Mononuclear cell (primary cell): ENCODE results near the gene EGFL6. TPM values are rescaled to one million over a fixed set of nuclear protein-coding genes. Genes with fewer than 3 reads are reported as not detected.
"Not testable (repeated sequence)": the region's sequence is repeated elsewhere in the genome, so short reads cannot be mapped to it uniquely, and the experiment has no call there.

ENCODE experiments used
- H3K27me3 ChIP-seq: 2 replicates; pipeline ENCODE4 v1.6.0; 2011; ENCODE audit warnings: low read length, control low read depth; ENCODE audit not compliant: insufficient read depth
- H3K4me1 ChIP-seq: 2 replicates; pipeline ENCODE4 v1.5.1; 2011; ENCODE audit warnings: mild to moderate bottlenecking, low read length, control low read depth; ENCODE audit not compliant: insufficient read depth
- H3K4me3 ChIP-seq: 2 replicates; pipeline ENCODE4 v1.5.1; 2011; ENCODE audit warnings: mild to moderate bottlenecking, low read length, moderate library complexity
- H3K9me3 ChIP-seq: 2 replicates; pipeline ENCODE4 v1.5.1; 2011; ENCODE audit warnings: low read depth, mild to moderate bottlenecking, control low read depth, low read length
- total RNA-seq: library from RNA; depleted of rRNA; stranded (reverse); fragments of >200 nt; gene quantifications from one replicate; pipeline ENCODE4 v1.2.3, GENCODE V29; 2012

The EGFL6 gene
- total RNA-seq, 1 donor, result not detected

DNA sequence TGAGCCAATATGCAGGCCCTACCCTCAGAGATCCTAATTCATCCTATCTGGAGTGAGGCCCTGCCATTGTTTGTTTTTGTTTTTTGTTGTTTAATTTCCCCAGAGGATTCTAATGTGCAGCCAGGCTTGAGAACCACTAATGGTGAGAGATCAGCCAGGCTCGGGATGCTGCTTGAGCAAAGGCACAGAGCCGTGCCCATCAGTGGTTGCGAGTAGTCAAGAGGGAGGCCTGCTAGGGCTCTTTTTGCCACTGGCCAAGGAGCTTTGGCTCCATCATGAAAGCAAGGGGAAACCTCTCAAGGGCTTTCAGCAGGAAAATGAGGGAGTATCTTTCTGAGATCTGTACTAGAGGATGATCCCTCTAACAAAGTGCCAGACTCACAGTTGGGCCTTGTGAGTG, 86.3 kb downstream of the EGFL6 start:
- Histone ChIP-seq H3K27me3 (no peaks in the 10 kb centered on the region), H3K4me1 (peaks cover 14% of the 10 kb centered on the region), H3K9me3 (no peaks in the 10 kb centered on the region), H3K4me3 (no peak overlapping the region)

DNA sequence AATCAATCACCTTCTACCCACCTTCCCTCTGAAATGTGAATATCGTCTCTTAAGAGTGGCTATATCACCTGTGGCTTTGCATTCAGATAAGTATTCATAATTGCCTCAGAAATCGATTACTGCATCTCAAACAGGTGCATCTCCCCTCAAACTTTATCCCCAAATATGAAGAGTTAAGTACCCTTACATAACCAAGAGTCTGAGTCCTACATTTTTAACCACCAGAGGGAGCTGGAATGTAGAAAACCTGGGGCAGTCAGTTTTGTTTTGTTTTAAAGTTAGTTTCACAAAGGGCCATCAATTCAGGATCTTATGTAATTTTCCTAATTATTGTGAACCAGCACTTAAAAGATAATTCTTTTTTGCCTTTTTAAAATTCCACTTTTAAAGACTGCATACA, 89.2 kb downstream of the EGFL6 start:
- peaks cover 21% of the 10 kb centered on the region for H3K4me1 ChIP-seq
- no peaks in the 10 kb centered on the region for H3K27me3 ChIP-seq
- no peak overlapping the region for H3K4me3 ChIP-seq
- H3K9me3 ChIP-seq, result no peaks in the 10 kb centered on the region

DNA sequence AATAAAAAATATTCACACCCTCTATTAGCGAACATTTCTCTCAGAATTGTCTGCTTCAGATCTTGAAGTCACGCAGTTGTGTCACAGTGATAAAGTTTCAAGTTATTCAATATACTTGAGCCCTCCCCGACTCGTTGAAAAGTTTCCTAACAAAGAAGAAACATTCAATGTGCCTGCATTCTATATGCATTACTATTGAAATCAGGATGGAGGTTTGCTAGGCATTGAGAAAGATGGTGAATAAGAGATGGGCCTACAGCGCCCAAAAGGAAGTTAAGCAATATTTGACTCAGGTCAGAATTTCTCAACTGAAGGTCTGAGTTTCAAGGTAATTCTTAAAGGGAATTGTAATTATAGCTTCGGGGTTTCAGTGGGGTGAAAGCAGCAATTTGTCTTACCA, 89.7 kb downstream of the EGFL6 start:
- Histone ChIP-seq H3K9me3 (no peaks in the 10 kb centered on the region), H3K4me1 (peaks cover 26% of the 10 kb centered on the region), H3K27me3 (no peaks in the 10 kb centered on the region), H3K4me3 (no peak overlapping the region)

DNA sequence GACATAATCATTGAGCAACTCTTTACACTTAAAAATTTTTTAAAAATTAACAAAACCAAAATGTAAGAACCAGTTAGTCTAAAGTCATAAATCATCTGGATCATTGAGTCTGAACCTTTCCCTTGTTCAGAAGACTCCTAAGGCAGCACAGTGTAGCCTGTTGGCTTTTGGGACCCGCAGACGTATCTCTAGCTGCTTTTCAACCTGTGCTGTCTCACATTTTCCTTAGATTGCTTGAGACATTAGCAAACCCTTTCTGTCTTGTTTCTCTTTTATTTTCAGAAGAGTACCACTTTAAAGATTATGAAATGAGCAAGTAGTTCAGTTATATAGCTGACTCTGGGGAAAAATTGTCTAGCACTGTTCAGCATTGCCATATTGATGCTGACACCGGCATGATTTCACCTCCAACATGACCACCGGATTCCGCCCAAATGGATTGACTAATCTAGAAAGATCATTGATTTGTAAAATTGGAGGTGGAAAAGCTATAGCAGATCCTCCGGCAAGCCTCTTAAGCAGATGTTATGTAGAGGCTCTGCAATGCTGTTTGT, 92.4 kb downstream of the EGFL6 start:
- no peak overlapping the region for H3K4me3 ChIP-seq

DNA sequence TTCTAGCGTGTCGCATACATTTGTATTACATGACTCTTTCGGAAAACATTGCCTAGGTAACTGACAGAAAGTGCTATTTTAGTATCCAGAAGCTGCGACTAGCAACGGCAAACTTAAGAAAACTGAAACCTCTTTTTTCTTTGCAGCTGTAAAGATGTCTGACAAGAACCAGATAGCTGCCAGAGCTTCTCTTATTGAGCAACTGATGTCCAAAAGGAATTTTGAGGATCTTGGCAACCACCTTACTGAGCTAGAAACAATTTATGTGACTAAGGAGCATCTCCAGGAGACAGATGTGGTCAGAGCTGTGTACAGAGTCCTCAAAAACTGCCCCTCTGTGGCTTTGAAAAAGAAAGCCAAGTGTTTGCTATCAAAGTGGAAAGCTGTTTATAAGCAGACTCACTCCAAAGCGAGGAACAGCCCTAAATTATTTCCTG, 93.0 kb downstream of the EGFL6 start:
- Histone ChIP-seq H3K4me1 (peaks cover 44% of the 10 kb centered on the region), H3K27me3 (no peaks in the 10 kb centered on the region), H3K4me3 (no peak overlapping the region), H3K9me3 (no peaks in the 10 kb centered on the region)

More for the DNA sequence above, 92.4 kb downstream of the EGFL6 start:
- H3K4me1 ChIP-seq, result peaks cover 44% of the 10 kb centered on the region
- no peaks in the 10 kb centered on the region for H3K9me3 ChIP-seq
- H3K27me3 ChIP-seq, result no peaks in the 10 kb centered on the region

DNA sequence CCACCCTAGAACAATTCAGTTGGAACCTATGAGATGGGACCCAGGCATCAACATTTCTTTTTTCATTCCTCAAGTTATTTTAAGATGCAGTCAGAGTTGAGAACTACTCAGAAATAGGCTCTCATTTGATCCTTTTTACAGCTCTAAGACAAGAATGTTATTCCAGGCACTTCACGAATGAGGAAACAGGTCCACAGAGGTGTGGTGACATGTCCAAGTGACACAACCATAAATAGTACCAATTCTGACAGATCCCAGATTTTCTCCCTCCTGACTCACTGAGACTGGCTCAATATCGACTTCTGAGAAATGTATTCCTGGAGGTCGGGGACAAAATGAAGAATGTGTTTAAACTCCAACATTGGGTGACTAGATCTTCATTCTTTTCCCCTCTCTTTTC, 94.6 kb downstream of the EGFL6 start:
- H3K4me1 ChIP-seq, result peaks cover 41% of the 10 kb centered on the region
- H3K4me3 ChIP-seq, result no peak overlapping the region
- no peaks in the 10 kb centered on the region for H3K27me3 ChIP-seq
- no peaks in the 10 kb centered on the region for H3K9me3 ChIP-seq

DNA sequence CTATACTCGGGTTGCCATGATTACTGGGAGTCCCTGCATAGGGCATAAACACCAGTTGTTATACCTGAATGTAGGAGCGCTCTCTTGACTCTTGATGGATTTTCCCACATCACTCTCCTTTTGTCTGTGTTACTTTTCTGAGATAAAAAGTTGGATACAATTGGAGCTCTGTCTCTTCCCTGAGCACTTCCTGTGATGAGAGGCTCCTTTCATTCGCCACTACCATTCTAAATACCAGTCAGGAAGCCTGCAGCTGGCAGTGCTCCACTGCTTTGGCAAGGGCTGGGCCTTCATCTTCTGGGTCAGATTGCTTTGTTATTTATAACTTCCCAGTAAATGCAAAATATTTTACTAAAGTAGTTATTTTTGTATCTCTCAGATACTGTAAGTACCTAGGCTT, 97.4 kb downstream of the EGFL6 start:
- Histone ChIP-seq H3K4me3 (no peak overlapping the region), H3K4me1 (peaks cover 44% of the 10 kb centered on the region), H3K27me3 (no peaks in the 10 kb centered on the region), H3K9me3 (no peaks in the 10 kb centered on the region)

DNA sequence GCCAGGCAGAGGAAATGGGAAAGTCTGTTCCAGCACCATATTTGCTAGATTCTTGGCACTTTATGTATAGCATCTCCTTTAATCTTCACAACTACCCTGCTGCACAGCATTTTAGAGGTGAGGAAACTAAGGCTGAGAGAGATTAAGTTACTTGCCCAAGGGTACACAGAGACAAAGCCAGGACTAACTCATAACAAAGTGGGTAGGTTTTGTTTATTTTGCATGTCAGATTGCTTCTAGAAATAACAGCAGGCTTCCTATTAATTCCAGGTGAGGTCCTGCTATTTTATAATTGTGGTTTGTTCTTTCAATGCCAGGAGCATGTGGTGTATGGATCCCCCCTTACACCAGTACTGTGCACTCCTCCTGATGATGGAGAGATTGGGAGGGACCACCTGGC, 98.5 kb downstream of the EGFL6 start:
- Histone ChIP-seq H3K27me3 (no peaks in the 10 kb centered on the region), H3K4me1 (peaks cover 37% of the 10 kb centered on the region), H3K9me3 (no peaks in the 10 kb centered on the region), H3K4me3 (no peak overlapping the region)

DNA sequence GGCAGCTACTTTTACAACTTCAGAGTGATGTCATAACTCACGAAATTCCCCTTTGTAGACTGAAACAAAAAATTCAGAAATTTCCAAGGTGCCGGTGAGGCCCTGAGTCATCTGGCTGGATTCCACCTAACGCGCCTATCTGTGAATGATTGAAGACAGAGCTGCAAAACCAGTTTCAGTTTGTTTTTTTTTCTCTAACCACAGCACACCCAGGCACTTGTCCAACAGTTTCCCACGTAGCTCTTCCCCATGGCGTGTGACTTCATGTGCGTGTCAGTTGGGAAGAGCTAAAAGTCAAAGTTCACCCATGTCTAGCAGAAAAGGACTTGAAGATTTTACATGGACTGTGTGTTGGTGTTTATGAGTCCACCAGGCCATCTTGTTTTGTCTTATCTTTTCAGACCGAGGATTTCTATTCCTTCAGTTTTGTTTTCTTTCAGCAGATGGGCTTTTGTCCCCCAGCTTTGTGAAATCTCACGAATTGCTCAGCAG, 99.9 kb downstream of the EGFL6 start:
- H3K4me3 ChIP-seq, result no peak overlapping the region
- no peaks in the 10 kb centered on the region for H3K9me3 ChIP-seq
- H3K27me3 ChIP-seq, result no peaks in the 10 kb centered on the region
- H3K4me1 ChIP-seq, result peaks cover 23% of the 10 kb centered on the region

DNA sequence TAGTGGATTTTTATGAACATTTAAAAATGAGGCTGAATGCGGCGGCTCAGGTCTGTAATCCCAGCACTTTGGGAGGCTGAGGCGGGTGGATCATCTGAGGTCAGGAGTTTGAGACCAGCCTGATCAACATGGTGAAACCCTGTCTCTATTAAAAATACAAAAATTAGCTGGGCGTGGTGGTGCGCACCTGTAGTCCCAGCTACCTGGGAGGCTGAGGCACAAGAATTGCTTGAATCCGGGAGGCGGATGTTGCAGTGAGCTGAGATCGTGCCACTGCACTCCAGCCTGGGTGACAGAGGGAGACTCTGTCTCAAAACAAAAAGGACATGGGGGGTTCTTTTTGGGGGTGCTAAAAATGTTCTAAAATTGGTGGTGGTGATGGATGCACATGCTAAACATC, 100.4 kb downstream of the EGFL6 start:
- H3K4me3 ChIP-seq, H3K27me3 ChIP-seq, H3K9me3 ChIP-seq: not testable (repeated sequence)
- peaks cover 20% of the 10 kb centered on the region for H3K4me1 ChIP-seq

DNA sequence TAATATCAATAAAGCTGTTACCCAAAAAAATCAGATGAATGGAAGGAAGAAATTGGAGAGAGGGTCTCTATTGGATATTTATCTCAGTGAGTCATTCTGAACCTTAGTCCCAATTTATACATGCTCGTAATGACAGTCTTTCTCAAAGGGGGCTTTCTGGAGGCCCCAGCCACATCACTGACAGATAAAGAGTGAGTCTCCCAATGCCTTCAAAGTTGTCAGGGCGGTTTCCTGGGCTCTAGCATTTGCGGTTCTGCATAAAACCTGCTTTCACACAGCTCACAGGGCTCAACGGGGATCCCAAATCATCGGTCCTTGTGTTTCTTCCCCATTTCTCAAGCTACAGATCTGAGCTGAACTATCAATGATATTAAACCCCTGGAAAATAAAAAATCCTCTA, 100.8 kb downstream of the EGFL6 start:
- peaks cover 16% of the 10 kb centered on the region for H3K4me1 ChIP-seq
- no peaks in the 10 kb centered on the region for H3K27me3 ChIP-seq
- H3K4me3 ChIP-seq, result no peak overlapping the region
- no peaks in the 10 kb centered on the region for H3K9me3 ChIP-seq

DNA sequence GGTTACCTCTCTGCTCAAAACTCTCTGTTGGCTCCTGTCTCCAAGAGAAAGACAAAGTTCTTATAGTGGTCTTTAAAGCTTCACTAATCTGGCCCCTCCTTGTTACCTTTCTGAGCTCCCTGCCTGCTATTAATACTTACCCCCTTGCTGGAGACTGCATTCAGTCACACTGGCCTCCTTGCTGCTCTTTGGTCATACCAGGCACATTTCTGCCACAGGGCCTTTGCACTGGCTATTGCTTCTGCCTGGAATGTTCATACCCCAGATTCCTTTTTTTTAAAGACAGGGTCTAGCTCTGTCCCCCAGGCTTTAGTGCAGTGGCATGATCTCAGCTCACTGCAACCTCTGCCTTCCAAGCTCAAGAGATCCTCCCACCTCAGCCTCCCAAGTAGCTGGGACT, 103.6 kb downstream of the EGFL6 start:
- Histone ChIP-seq H3K9me3 (no peaks in the 10 kb centered on the region), H3K4me3 (no peak overlapping the region), H3K27me3 (no peaks in the 10 kb centered on the region), H3K4me1 (peaks cover 7% of the 10 kb centered on the region)

DNA sequence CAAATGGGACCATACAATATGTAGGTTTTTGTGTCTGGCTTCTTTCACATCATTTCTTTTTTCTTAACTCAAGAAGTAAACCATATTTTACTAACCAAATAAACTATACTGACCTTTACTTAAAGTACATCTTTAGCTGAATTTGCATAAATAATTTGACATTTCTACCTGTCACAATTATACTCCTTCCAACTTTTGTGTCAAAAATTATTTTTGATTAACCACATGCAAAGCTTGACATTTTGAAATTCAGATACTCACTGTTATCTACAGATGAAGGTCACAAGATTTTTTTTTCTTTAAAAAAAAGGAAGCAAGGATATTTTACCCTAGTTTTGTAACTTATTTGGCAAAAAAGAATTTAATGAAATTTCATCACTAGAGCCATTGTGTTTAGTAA, 107.5 kb downstream of the EGFL6 start:
- no peaks in the 10 kb centered on the region for H3K4me1 ChIP-seq
- H3K4me3 ChIP-seq, result no peak overlapping the region
- no peaks in the 10 kb centered on the region for H3K27me3 ChIP-seq
- no peaks in the 10 kb centered on the region for H3K9me3 ChIP-seq

DNA sequence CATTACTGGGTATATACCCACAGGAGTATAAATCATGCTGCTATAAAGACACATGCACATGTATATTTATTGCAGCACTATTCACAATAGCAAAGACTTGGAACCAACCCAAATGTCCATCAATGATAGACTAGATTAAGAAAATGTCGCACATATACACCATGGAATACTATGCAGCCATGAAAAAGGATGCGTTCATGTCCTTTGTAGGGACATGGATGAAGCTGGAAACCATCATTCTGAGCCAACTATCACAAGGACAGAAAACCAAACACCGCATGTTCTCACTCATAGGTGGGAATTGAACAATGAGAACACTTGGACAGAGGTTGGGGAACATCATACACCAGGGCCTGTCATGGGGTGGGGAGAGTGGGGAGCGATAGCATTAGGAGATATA, 110.3 kb downstream of the EGFL6 start:
- H3K4me1 ChIP-seq, H3K4me3 ChIP-seq, H3K27me3 ChIP-seq, H3K9me3 ChIP-seq: not testable (repeated sequence)

DNA sequence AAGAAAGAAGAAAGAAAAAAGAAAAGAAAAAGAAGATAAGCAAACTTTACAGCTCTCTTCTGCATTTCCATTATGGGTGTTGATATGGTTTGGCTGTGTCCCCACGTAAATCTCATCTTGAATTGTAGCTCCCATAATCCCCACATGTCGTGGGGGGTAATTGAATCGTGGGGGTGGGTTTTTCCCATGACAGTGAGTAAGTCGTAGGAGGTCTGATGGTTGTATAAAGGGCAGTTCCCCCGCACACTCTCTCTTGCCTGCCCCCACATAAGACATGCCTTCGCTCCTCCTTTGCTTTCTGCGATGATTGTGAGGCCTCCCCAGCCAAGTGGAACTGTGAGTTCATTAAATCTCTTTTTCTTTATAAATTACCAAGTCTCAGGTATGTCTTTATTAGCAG, 112.2 kb downstream of the EGFL6 start:
- Histone ChIP-seq H3K4me3 (no peak overlapping the region), H3K4me1 (peaks cover 5% of the 10 kb centered on the region), H3K9me3 (no peaks in the 10 kb centered on the region), H3K27me3 (no peaks in the 10 kb centered on the region)
